Measurements from ENCODE around the gene MMRN2. TPM values are rescaled to one million over a fixed set of nuclear protein-coding genes. Genes with fewer than 3 reads are reported as not detected.

Gene MMRN2
- total and polyA plus RNA-seq, 2 of the 8 experiments (the other 6 are each of a cell fraction or from before 2014, with no cell fraction given): 1.2 TPM

DNA sequence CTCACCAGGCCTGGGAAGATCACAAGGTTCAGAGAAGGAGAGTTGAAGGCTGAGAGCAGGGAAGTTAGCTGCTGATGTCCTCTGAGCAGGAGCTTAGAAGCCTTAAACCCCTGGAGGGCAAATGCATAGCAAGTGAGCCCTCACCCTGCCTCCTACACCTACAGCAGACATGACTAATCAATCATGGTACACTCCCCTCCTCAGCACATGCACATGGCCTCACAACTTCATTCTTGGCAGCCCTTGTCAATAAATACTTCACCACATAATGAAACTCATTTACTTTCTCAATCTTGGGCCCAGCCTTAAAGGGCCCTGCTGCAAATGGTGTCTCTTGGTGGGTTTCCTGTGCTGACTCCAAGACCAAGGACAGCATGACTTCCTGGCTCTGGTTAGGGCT is 12.9 kb downstream of the MMRN2 start:
- Histone ChIP-seq H2BK120ac (replicated peaks; ENCODE audit: low read depth, low read length) (no peak overlapping the region), H4K8ac (ENCODE audit: extremely low read depth, insufficient read depth, low read length) (no peak overlapping the region), H3K36me3 (ENCODE audit: control insufficient read depth in 2 of 4, insufficient read depth in 4 of 4, low read length in 3 of 4) (no peaks in the 10 kb centered on the region), H3K23me2 (ENCODE audit: low read depth, low read length) (no peaks in the 10 kb centered on the region), H2BK5ac (ENCODE audit: low read depth, low read length) (no peak overlapping the region; the same call in 1 of the 2 replicates), H3K14ac (ENCODE audit: insufficient read length) (no peak overlapping the region), H2BK20ac (ENCODE audit: low read length) (peak overlapping the region; percentile 66; the same call in 1 of the 2 replicates), H2BK12ac (ENCODE audit: low read depth, low read length) (peak overlapping the region; percentile 11; the same call in 1 of the 2 replicates), H2AK5ac (ENCODE audit: low read depth, low read length) (peak overlapping the region; percentile 43; the same call in 1 of the 2 replicates), H3K79me1 (ENCODE audit: low read depth, low read length) (no peaks in the 10 kb centered on the region), H3K27me3 (replicated peaks in 1 of 4; ENCODE audit: control insufficient read depth in 3 of 4, extremely low read depth in 1 of 4, insufficient read depth in 3 of 4, low read length in 3 of 4) (no peaks in the 10 kb centered on the region; a peak in 2 of 7 replicates), H3K9me3 (ENCODE audit: insufficient read depth in 2 of 2, low read depth in 1 of 2, low read length in 1 of 2) (no peaks in the 10 kb centered on the region), H3K23ac (ENCODE audit: insufficient read length) (no peak overlapping the region), H3K4me1 (replicated peaks in 1 of 4; ENCODE audit: control insufficient read depth in 3 of 4, insufficient read depth in 4 of 4, low read length in 3 of 4) (peaks cover 2 to 5% (median 3%) of the 10 kb centered on the region in 4 experiments; a peak in 6 of 7 replicates), H3K4me3 (ENCODE audit: extremely low read depth in 1 of 4, insufficient read depth in 2 of 4, low read depth in 3 of 4, low read length in 4 of 4) (no peak overlapping the region), H2BK15ac (ENCODE audit: low read length) (no peak overlapping the region; the same call in 1 of the 2 replicates), H3K56ac (replicated peaks; ENCODE audit: insufficient read length, low read depth, low read length) (no peak overlapping the region), H3K79me2 (ENCODE audit: control insufficient read depth in 1 of 2, insufficient read depth in 2 of 2, low read length in 2 of 2) (no peaks in the 10 kb centered on the region), H4K5ac (ENCODE audit: insufficient read length, low read depth, low read length) (no peak overlapping the region), H3K4ac (replicated peaks; ENCODE audit: insufficient read length, low read depth, low read length) (peak overlapping the region; percentile 27), H3K18ac (ENCODE audit: extremely low read depth, low read length) (no peak overlapping the region), H3K9ac (replicated peaks in 1 of 4; ENCODE audit: extremely low read depth in 1 of 4, low read depth in 3 of 4, low read length in 3 of 4) (no peak overlapping the region), H3K4me2 (ENCODE audit: insufficient read depth in 1 of 2, low read depth in 2 of 2, low read length in 2 of 2) (no peak overlapping the region), H4K91ac (replicated peaks; ENCODE audit: insufficient read length, low read length) (no peak overlapping the region), H2AFZ (ENCODE audit: low read length) (no peak overlapping the region), H3K27ac (ENCODE audit: low read depth, low read length) (no peak overlapping the region), H4K20me1 (replicated peaks in 1 of 2; ENCODE audit: control insufficient read depth in 1 of 2, insufficient read depth in 2 of 2, low read length in 2 of 2) (no peaks in the 10 kb centered on the region)
- ChIA-PET POLR2A (ENCODE audit: partially characterized antibody) (interaction anchor here (1.3 to 2.9 kb wide), 2 partner anchors 11 to 14 kb away, joined by 4 to 20 read pairs; partner anchors contain the start of gene SNCG), CTCF (ENCODE audit: partially characterized antibody) (interaction anchor here (1.6 to 26.4 kb wide), 10 partner anchors 7 to 259 kb away, joined by 5 to 975 read pairs (median 10); partner anchors contain the start of genes ADIRF, MMRN2 and SNCG)
- no peak for DNase-seq (ENCODE audit: low read depth in 1 of 2, low spot score in 2 of 2)
- no peak for FAIRE-seq
- TF ChIP-seq, protein P1, sequence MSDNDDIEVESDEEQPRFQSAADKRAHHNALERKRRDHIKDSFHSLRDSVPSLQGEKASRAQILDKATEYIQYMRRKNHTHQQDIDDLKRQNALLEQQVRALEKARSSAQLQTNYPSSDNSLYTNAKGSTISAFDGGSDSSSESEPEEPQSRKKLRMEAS (IDR thresholded peaks at IDR 0.05): no peak
- no peak for TF ChIP-seq KDM1A (IDR thresholded peaks at IDR 0.05; ENCODE audit: borderline replicate concordance, low read length)
- no peak for TF ChIP-seq SP2 (IDR thresholded peaks at IDR 0.05; ENCODE audit: low read length)
